NOMO-1 (cell line): ENCODE results near the gene AMPH.
"Not testable (repeated sequence)": the region's sequence is repeated elsewhere in the genome, so short reads cannot be mapped to it uniquely, and the experiment has no call there.

Source experiments
- DNase-seq, 2 experiments: peaks; one replicate each; lab custom pipeline; 2025; ENCODE audit not compliant: unreplicated experiment in 2 of 2; lab: John Stamatoyannopoulos, UW

AMPH gene

GRCh38 chr7:38410056-38410455, 221.1 kb downstream of the AMPH start:
- DNase-seq = no peak

DNA sequence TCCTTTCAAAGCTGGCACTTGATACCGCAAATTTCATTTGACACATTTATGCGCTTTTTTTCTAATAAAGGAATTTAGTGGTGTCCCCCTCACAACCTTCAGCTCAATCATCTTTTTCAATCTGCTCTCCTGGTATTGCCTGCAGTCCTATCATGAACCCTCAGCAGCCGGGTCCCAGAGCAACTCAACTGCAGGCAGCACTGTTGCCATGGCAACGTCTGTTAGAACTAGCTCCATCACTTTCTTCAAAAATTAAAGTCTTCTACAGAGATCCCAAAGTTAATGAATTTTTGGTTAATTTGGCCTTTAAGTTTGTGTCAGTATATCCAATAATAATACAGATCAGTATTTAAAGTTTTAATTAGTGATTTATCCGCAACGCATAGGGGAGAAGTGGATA, 221.6 kb downstream of the AMPH start:
- DNase-seq = no peak

DNA sequence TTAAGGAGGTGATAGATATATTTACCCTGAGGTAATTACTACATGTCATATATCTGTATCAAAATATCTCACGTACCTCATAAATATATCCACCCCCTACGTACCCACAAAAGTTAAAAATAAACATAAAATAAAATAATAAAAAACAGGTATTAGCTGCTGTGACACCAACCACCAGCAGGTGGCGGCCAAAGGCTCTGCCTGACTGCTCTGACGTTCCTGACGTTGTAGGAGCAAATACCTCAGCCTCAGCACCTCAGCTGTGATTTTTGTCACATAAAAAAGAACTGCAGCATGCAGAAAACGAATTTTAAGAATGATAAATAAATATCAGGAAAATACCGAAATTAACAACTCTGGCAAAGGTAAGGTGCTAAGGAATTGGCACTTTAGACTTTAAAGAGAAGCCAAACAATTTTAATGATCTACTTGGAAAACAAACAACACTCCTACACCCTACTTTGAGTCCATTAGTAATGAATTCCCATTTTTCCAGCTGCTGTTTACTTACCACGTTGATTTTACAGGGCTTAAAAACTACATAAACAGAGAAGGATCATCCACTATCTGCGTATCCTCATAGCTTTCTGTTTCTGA, 232.3 kb downstream of the AMPH start:
- DNase-seq = peak in 1 of 2 experiments; percentile 12

DNA sequence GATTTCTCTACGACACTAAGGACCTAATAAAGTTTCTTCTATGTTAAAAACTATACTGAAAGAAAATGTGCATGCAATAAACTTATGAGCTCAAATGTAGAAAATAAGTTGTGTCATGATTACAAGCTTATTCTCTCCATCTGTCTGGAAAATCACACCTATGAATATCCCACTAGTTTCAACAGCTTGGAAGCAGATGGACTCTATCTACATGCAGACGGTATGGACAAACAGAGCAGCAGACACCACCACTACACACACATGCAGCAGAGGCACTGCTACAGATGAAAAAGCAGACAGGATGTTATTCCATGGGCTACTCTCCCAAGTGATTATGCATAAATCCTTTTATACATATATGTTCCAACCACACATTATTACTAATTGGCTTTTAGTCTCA, 234.3 kb downstream of the AMPH start:
- DNase-seq = no peak

GRCh38 chr7:38395921-38396552, 235.1 kb downstream of the AMPH start:
- not testable (repeated sequence) for DNase-seq

DNA sequence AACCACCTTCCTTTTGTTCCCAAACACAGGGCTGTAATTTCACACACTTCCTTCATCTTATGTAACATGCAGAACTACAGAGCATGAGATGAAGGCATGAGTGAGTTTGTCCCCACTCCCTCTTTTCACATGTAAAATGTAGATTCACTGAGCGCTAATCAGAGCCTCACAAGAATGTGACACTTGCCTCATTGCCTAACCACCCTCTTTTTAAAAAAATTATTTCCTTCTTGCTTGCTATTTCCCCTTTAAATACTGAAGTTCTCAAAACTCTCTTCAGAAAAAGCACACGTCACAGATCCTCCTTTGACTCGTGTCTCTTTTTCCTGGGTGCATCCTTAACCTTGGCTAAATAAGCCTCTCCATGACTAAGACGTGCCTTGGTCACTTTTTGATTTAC, 236.5 kb downstream of the AMPH start:
- peak in 1 of 2 experiments; percentile 28 for DNase-seq

DNA sequence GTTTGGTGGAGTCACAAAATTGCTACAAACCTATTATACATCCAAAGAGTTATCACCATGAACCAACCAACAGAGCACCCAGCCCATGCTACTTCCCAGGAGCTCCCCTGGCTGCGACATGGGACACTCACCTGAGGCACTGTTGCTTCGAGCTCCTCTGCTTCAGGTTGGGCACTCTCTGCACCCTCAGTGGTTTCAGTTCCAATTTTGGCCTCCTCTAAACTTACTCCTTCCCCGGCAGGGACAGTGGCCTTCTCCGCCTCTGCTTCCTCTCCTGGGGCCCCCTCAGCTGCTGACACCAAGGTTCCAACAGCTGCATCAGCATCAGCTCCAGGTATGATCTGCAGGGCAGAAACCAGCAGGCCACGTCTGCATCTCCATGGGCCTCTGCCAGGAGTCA, 237.3 kb downstream of the AMPH start:
- DNase-seq = peak in 1 of 2 experiments; percentile 8

GRCh38 chr7:38391751-38392150, 239.4 kb downstream of the AMPH start:
- DNase-seq = no peak

DNA sequence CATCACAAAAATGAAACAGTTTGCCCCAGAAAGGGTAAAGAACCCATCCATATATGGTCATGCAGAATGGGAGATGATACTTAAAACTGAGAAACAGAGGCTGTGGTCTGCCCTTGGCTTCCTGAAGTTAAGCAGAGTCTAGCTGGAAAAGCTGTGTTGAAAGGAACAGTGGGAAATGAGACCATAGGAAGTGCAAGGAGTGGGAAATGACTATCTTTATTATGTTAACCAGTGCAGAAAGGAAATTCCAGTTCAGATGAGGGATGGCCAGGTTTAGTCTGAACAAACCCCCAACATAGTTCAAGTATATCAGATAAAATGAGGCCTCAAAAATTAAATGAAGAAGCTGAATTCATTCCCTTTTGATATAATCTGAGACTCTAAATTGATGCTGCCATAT, 245.5 kb downstream of the AMPH start:
- no peak for DNase-seq

- no peak for DNase-seq
Observed at GRCh38 chr7:38383281-38383680, 247.9 kb downstream of the AMPH start.

- no peak for DNase-seq
Observed at GRCh38 chr7:38382684-38383083, 248.5 kb downstream of the AMPH start.

DNA sequence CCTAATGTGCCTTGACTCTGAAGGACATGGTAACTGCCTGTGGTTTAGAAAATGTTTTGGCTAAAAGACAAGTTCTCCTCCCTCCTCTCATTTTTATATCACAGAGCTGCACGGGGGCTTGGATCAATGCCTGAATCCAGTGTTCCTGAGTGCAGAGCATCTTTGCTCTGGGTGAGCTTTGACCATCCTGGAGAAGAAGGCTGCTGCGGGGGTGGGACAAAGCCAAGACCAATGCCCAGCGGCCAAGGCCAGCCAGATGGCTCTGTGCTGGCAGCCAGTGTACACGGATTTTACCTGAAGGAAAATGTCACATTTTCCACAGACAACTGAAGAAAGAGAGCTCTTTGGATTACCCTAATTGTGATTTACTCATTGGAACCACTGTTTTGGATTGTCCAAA, 255.7 kb downstream of the AMPH start:
- DNase-seq = no peak

GRCh38 chr7:38374507-38374906, 256.7 kb downstream of the AMPH start:
- DNase-seq = peak in 1 of 2 experiments; percentile 38

GRCh38 chr7:38373155-38373554, 258.0 kb downstream of the AMPH start:
- DNase-seq = no peak

GRCh38 chr7:38372290-38372689, 258.9 kb downstream of the AMPH start:
- DNase-seq = no peak

DNA sequence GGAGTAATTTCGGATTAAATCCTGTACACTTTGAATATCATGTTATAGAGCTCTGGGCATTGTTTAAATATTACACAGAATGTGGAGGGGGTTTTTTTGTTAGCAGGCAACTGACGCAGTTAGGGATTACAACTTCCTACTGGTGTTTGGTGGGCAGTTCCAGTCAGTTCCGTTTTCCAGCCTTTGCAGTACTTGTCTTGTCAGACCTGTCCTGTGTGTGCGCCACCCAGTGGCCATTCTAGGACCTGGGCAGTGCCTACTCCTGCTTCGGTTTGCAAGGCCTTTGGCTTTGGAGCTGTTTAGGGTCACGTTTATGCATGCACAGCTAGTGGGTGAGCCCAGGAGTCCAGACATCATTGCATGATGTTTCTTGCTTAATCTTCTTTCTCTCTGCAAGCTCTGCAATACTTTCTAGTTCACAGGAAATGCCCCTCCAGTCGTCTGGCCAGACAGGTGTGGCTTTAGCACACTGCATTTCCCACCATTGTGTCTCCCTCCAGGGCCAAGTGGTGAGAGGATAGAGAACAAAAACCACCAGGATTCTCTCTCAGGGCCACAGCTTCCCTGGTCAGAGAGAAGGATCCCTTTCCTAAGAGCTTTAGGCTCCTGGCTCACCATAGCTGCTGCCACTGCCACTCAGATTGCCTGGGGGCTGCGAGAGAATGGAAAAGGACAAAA, 261.2 kb downstream of the AMPH start:
- DNase-seq = peak; percentile 92

DNA sequence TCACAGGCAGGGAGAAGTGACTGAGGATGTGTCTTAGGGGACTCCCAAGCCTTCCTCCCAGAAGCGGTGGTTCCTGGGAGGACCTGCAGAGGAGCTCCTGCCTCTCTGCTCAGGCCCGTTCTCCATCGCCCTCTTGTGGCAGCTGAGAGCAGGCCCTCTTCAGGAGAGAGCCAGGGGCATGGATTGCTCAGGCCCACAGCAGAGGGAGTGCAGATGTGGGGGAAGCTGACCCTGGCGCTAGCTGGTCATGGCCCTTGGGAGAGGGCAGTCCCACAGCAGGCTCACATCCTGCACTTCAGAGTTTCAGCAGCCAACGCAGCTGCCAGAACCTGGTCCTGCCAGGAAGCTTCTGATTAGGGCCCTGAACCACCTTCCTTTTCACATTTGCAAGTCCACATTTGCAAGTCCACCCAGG, 263.0 kb downstream of the AMPH start:
- peak; percentile 41 to 47 for DNase-seq

GRCh38 chr7:38367301-38367890, 263.8 kb downstream of the AMPH start:
- no peak for DNase-seq

DNA sequence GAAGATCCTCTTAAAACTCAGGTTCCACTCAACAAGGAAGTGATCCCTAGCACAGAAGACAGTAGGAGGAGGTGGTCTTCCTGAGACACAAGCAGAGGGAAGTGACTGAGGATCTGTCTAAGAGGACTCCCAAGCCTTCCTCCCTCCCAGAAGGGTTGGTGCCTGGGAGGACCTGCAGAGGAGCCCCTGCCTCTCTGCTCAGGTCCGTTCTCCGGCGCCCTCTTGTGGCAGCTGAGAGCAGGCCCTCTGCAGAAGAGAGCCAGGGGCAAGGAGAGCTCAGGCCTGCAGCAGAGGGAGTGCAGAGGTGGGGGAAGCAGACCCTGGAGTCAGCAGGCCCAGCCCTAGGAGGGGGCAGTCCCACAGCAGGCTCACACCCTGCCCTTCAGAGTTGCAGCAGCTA, 267.8 kb downstream of the AMPH start:
- peak; percentile 4 to 18 for DNase-seq

DNA sequence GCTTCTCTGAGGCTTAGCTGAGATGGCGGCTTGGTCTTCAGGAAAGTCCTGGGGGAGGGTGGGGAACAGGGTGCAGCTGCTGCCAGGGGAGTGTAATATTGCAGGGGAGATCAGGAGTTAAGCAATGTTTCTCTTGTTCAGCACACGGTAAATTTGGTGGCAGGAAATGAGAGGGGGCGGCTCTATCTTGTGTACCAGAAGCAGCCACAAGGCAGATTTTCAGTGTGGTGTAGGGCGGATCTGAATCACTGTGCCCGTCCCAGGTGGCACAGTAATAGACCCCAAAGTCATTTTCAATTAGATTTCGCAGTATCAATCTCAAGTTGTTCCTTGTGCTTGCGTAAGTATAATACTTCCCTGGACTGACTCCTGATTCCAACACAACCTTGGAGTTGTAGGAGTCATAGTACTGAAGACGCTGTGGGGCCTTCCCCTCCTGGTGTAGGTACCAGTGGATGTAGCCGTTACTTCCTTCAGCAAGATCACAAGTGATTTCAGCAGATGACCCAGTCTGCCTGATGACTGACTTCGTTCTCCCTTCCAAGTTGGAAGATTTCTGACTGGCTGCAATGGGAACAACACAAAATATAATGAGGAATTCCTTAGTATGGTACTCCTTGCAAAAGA, 268.4 kb downstream of the AMPH start:
- not testable (repeated sequence) for DNase-seq

GRCh38 chr7:38360776-38361175, 270.4 kb downstream of the AMPH start:
- peak in 1 of 2 experiments; percentile 50 for DNase-seq
